Thoracic aorta (tissue), 2 donors: ENCODE measurements around the gene CCDC183. TPM values are rescaled to one million over a fixed set of nuclear protein-coding genes. Genes with fewer than 3 reads are reported as not detected.

Experiments used
- ATAC-seq: fragments of 150-250 bp; one replicate; pipeline ENCODE4 v1.8.0; 2017; ENCODE audit warnings: low read depth; ENCODE audit not compliant: insufficient number of reproducible peaks, low FRiP score
- DNase-seq: peaks from one replicate; pipeline ENCODE4 v3.0.0-alpha.2; 2020; ENCODE audit warnings: low spot score
- H3K27ac ChIP-seq, 2 donors: fragments of 200-600 bp; sonication (generic); 1 replicate in 1 of 2; 2 replicates in 1 of 2; pipeline ENCODE4 v1.5.1; 2016; ENCODE audit warnings: mild to moderate bottlenecking in 2 of 2, moderate library complexity in 2 of 2
- H3K27me3 ChIP-seq: fragments of 200-600 bp; sonication (generic); replicated peaks from 2 replicates; pipeline ENCODE4 v1.6.0; 2016; ENCODE audit warnings: mild to moderate bottlenecking; ENCODE audit not compliant: insufficient read depth
- H3K36me3 ChIP-seq: fragments of 200-600 bp; sonication (generic); one replicate; pipeline ENCODE4 v1.5.1; 2016
- H3K4me1 ChIP-seq, 2 donors: fragments of 200-600 bp; sonication (generic); 1 replicate in 1 of 2; 2 replicates in 1 of 2; pipeline versions ENCODE4 v1.5.1 to v1.6.0; 2016; ENCODE audit warnings: low read depth in 2 of 2, mild to moderate bottlenecking in 1 of 2; ENCODE audit not compliant: control insufficient read depth in 1 of 2
- H3K4me3 ChIP-seq: fragments of 200-600 bp; sonication (generic); 2 replicates; pipeline ENCODE4 v1.5.1; 2016; ENCODE audit warnings: mild to moderate bottlenecking
- H3K9me3 ChIP-seq: fragments of 200-600 bp; sonication (generic); 2 replicates; pipeline ENCODE4 v1.5.1; 2016
- total RNA-seq, 2 donors: library from RNA; depleted of rRNA; stranded (reverse); fragments of >200 nt; gene quantifications; one replicate each; pipeline versions ENCODE4 v1.1.0 to v1.2.3, GENCODE V29; 2016
- TF ChIP-seq, protein P1 (sequence below): fragments of 200-600 bp; sonication (generic); IDR thresholded peaks from one replicate; pipeline ENCODE4 v1.5.1; 2019; ENCODE audit warnings: antibody characterized with exemption

Gene CCDC183
- total RNA-seq, 2 donors from 2014 or later, result 0.68 to 0.71 TPM

- H3K9me3 ChIP-seq, result no peaks in the 10 kb centered on the region
- peak overlapping the region; percentile 68 for H3K4me3 ChIP-seq
- DNase-seq, result no peak
- peaks cover 3 to 11% of the 10 kb centered on the region in 2 donors for H3K4me1 ChIP-seq
- no peak overlapping the region for H3K27ac ChIP-seq
- peaks cover 23% of the 10 kb centered on the region for H3K36me3 ChIP-seq
- H3K27me3 ChIP-seq, result no peaks in the 10 kb centered on the region
- TF ChIP-seq, protein P1, sequence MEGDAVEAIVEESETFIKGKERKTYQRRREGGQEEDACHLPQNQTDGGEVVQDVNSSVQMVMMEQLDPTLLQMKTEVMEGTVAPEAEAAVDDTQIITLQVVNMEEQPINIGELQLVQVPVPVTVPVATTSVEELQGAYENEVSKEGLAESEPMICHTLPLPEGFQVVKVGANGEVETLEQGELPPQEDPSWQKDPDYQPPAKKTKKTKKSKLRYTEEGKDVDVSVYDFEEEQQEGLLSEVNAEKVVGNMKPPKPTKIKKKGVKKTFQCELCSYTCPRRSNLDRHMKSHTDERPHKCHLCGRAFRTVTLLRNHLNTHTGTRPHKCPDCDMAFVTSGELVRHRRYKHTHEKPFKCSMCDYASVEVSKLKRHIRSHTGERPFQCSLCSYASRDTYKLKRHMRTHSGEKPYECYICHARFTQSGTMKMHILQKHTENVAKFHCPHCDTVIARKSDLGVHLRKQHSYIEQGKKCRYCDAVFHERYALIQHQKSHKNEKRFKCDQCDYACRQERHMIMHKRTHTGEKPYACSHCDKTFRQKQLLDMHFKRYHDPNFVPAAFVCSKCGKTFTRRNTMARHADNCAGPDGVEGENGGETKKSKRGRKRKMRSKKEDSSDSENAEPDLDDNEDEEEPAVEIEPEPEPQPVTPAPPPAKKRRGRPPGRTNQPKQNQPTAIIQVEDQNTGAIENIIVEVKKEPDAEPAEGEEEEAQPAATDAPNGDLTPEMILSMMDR, result no peak
- ATAC-seq, result no peak
These were observed 25.8 kb downstream of the CCDC183 start for GRCh38 chr9:136821826-136822544.

- Histone ChIP-seq H3K36me3 (peaks cover 28% of the 10 kb centered on the region), H3K9me3 (no peaks in the 10 kb centered on the region), H3K4me3 (no peak overlapping the region), H3K4me1 (peaks cover 3 to 11% of the 10 kb centered on the region in 2 donors), H3K27me3 (no peaks in the 10 kb centered on the region), H3K27ac (no peak overlapping the region)
- TF ChIP-seq, protein P1, result no peak
- DNase-seq (no peak), ATAC-seq (no peak)
These were observed 27.3 kb downstream of the CCDC183 start for GRCh38 chr9:136823136-136824046.

- Histone ChIP-seq H3K27ac (no peak overlapping the region), H3K9me3 (no peaks in the 10 kb centered on the region), H3K4me1 (peaks cover 3 to 11% of the 10 kb centered on the region in 2 donors), H3K36me3 (peaks cover 40% of the 10 kb centered on the region), H3K27me3 (no peaks in the 10 kb centered on the region), H3K4me3 (no peak overlapping the region)
- DNase-seq (no peak), ATAC-seq (no peak)
- TF ChIP-seq, protein P1, result no peak
These were observed 28.5 kb downstream of the CCDC183 start for GRCh38 chr9:136824496-136825225.

GRCh38 chr9:136825295-136826187 lies 29.4 kb downstream of the CCDC183 start:
- DNase-seq, result no peak
- Histone ChIP-seq H3K9me3 (no peaks in the 10 kb centered on the region), H3K4me1 (peaks cover 3 to 11% of the 10 kb centered on the region in 2 donors), H3K4me3 (no peak overlapping the region), H3K36me3 (peaks cover 49% of the 10 kb centered on the region), H3K27ac (no peak overlapping the region), H3K27me3 (no peaks in the 10 kb centered on the region)
- TF ChIP-seq, protein P1, result no peak
- no peak for ATAC-seq
